GM13976 (cell line): Measurements from ENCODE around the gene TRPC4AP.

Experiments used
- DNase-seq: peaks from one replicate; pipeline ENCODE4 v3.0.0; 2012; ENCODE audit warnings: low spot score
- in situ Hi-C: fragments of 300-500 bp; cut with MboI; formaldehyde crosslinking; loops from one replicate; pipeline ENCODE4 v1.12.0; 2022; ENCODE audit warnings: low sequenced_read_pairs, mixed read lengths, inconsistent platforms; ENCODE audit not compliant: unreplicated experiment
- TF ChIP-seq, protein P1 (sequence below): IDR thresholded peaks from 2 replicates; pipeline ENCODE4 v1.5.1; 2012; ENCODE audit warnings: borderline replicate concordance, mild to moderate bottlenecking; ENCODE audit not compliant: insufficient read depth; ENCODE audit errors: extremely low read depth, missing control alignments, control extremely low read depth

The TRPC4AP gene

DNA sequence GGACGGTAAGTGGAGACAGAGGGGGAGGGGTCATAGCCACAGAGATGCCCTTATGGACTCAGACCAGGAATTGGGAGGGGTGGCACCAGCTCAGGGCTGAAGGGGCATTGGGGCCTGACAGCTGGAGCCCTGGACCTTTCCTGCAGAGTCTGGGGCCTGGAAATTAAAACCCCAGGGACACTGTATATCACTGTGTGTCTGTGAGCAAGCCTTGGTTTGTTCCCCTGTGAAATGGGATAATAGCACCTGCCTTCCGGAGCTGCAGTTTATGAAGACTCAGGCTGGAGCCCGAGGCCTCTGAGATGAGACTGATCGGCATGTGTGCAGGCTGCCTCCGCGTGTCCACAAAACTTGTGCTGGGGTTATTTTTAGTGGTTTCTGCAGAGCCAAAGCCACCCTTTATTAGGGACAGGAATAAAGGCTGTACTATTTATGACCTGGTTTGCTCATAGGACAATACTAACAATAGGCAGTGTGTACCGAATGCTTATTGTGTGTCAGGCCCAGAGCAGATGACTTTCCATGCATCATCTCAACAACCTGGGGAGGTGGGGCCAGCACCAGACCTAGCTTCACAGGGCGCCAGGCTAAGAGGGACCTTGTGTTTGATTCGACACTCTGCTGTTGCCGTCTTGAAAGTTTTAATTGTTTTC is 114.4 kb downstream of the TRPC4AP start:
- no peak for DNase-seq
- in situ Hi-C loops = no loop called here
- TF ChIP-seq, protein P1, sequence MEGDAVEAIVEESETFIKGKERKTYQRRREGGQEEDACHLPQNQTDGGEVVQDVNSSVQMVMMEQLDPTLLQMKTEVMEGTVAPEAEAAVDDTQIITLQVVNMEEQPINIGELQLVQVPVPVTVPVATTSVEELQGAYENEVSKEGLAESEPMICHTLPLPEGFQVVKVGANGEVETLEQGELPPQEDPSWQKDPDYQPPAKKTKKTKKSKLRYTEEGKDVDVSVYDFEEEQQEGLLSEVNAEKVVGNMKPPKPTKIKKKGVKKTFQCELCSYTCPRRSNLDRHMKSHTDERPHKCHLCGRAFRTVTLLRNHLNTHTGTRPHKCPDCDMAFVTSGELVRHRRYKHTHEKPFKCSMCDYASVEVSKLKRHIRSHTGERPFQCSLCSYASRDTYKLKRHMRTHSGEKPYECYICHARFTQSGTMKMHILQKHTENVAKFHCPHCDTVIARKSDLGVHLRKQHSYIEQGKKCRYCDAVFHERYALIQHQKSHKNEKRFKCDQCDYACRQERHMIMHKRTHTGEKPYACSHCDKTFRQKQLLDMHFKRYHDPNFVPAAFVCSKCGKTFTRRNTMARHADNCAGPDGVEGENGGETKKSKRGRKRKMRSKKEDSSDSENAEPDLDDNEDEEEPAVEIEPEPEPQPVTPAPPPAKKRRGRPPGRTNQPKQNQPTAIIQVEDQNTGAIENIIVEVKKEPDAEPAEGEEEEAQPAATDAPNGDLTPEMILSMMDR = no peak

DNA sequence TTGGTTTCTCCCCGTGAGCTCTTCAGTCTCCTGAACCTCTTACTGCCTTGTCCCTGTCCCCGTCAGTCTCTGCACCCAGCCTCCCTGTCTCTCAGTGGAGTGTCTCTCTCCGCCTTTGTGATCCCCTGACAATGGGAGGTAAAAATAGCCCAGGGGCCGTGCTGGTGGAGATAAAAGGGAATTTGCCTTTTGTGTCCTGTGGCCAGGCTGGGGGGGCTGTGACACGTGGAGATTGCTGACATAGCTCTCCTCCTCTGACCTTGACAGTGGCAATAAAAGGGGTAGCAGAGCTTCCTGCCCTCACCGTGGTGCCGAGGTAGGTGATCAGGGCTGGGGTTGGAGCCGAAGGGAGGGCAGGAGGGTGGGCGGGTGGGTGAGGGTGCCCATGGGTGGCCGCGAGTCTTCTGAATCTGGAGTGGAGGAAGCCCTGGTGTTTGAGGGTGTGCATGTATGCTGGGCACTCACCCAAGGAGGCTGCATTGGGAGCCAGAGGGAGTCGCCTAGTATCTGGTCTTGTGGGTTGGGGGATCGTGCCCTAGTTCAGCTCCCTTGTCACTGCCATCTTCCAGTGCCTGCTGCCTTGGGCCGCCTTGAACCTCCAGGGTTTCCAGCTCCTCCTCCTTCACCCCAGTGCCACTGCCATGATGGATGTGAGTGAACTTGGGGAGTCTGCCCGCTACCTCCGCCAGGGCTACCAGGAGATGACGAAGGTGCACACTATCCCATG is 115.1 kb downstream of the TRPC4AP start:
- TF ChIP-seq, protein P1 = no peak
- DNase-seq = no peak
- in situ Hi-C loops = no loop called here

DNA sequence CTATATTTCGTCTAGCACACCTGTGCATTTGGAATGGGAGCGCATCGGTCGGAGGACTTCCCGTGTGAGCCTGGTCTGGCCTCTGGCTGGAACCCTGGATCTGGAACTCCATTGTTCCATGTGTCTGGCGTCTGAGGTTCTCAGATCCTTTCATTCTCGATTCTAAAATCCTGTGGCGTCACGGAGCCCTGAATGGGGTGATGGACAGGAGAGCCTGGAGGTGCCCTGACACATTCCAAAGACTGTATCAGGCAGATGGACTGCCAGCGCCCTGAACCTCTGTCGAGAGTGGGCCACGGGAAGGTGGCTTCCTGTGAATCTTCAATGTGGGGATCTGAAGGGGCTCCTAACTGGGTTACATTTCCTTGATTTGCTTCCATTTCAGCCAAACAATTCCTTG is 116.3 kb downstream of the TRPC4AP start:
- DNase-seq = no peak
- TF ChIP-seq, protein P1 = no peak
- in situ Hi-C loops = no loop called here

DNA sequence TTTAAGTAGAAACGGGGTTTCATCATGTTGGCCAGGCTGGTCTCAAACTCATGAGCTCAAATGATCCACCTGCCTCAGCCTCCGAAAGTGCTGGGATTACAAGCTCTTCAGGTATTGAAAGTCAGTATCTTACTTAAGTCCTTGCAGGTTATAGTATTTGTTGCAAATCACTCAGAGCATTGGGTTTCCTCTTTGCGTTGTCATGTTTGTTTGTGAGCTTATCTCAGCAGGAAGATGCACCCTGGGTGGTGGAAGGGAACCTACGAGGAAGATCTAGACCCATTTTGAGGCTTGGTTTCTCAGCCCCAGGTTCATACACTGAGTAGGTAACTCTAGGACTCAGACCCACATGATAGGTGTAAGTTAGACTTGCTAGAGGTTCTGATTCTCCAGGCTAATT is 118.4 kb downstream of the TRPC4AP start:
- TF ChIP-seq, protein P1 = no peak
- DNase-seq = no peak
- in situ Hi-C loops = no loop called here

DNA sequence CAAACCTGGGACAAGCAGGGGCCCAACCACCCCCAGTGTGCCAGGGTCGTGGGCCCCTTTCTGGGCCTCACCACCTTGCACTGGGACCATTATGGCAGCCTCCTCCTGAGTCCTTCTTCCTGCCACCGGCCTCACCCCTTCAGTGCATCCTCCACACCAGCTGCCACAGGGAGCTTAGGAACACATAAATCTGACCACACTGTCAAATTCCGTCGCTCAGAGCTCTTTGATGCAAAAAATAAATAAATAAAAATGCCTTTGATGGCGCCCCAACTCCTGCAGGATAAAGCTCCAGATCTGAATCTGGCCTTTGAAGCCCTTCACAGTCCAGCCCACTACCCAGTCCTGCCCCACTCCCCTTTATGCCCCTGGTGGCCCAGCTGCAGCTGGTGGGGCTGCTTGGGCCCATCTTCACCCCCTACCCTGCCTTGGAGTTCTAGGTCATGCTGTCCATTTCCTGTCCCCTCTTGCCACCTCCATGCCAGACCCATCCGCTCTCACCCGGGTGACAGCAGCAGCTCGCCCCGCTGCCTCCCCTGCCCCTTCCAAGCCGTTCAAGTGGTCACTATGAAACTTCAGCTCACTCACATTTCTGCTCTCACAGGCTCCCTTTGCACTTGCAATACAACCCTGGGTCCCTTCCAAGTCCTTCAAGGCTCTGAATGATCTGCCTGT is 120.9 kb downstream of the TRPC4AP start:
- TF ChIP-seq, protein P1 = no peak
- no peak for DNase-seq
- in situ Hi-C loops = no loop called here

DNA sequence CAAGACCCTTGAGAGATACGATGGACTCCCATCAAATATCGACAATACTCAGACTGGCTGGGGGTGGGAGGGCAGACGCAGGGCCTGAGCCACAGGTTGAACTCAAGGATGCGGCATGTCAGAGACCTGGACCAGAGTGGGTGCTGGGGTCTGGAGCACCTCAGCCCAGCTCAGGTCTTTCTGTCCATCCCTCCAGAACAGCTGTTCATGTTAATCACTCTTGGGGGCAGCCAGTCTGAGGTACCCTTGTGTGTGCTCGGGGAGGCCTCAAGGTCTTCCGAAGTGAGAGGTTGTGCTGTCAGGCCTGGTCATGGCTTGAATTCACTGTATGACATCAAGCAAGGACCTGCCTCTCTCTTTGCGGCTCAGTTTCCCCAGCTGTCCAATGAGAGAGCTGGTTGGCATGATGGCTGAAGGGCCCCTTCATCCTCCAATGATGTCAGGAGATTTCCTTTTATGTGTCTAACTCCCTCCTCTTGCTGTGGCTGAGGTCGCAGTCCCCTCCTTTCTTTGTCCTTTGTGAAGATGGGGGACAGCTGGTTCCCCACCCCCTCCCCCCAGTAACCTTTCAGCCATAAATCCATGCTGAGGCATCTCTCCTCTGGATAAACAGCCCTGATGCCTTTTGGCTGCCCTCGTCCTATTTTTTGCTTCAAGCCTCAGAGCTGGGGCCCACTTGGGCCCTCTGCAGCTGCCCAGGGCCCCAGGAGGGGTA is 121.6 kb downstream of the TRPC4AP start:
- no peak for DNase-seq
- TF ChIP-seq, protein P1 = no peak
- in situ Hi-C loops = no loop called here
